ES-I3 (cell line): ENCODE data around the gene MAPKBP1.

Source experiments
- H3K36me3 ChIP-seq: 2 replicates; pipeline ENCODE4 v1.6.1; 2013; ENCODE audit warnings: mild to moderate bottlenecking, low read length, control low read depth, moderate library complexity; ENCODE audit not compliant: insufficient read depth
- H3K4me1 ChIP-seq: 2 replicates; pipeline ENCODE4 v1.6.1; 2013; ENCODE audit warnings: mild to moderate bottlenecking, control low read depth, low read length; ENCODE audit not compliant: insufficient read depth
- H3K9ac ChIP-seq: 2 replicates; pipeline ENCODE4 v1.6.1; 2013; ENCODE audit warnings: low read depth, mild to moderate bottlenecking, low read length, moderate library complexity
- H3K9me3 ChIP-seq: 2 replicates; pipeline ENCODE4 v1.6.1; 2013; ENCODE audit warnings: mild to moderate bottlenecking, low read length, moderate library complexity; ENCODE audit not compliant: control insufficient read depth, insufficient read depth

MAPKBP1 gene

GRCh38 chr15:41806291-41807181 lies 32.3 kb downstream of the MAPKBP1 start:
- peaks cover 22% of the 10 kb centered on the region for H3K4me1 ChIP-seq
- no peak overlapping the region for H3K9ac ChIP-seq
- no peaks in the 10 kb centered on the region for H3K36me3 ChIP-seq
- H3K9me3 ChIP-seq = peaks cover 3% of the 10 kb centered on the region; the same call in 1 of the 2 replicates

DNA sequence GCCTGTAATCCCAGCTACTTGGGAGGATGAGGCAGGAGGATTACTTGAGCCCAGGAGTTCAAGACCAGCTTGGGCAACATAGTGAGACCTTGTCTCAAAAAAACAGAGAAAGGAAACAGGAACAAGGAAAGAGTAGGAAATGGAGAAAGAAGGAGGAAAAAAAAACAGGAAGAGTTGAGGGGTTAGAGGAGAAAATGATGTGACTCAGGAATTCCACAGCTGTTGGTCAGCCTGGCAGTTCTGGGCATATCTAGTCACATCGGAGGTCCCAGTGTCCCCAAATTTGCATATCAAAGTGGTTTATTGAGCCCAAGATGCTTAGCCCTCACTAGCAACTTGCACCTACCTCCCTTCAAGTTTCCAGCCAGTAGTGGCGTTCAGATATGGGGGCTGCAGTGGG lies 34.8 kb downstream of the MAPKBP1 start:
- Histone ChIP-seq H3K9ac (no peak overlapping the region), H3K9me3 (no peaks in the 10 kb centered on the region), H3K4me1 (peaks cover 22% of the 10 kb centered on the region), H3K36me3 (no peaks in the 10 kb centered on the region)

GRCh38 chr15:41809526-41810220 lies 35.4 kb downstream of the MAPKBP1 start:
- H3K9me3 ChIP-seq = no peaks in the 10 kb centered on the region
- peaks cover 18% of the 10 kb centered on the region for H3K4me1 ChIP-seq
- H3K9ac ChIP-seq = no peak overlapping the region
- H3K36me3 ChIP-seq = no peaks in the 10 kb centered on the region

- Histone ChIP-seq H3K9ac (no peak overlapping the region), H3K4me1 (peaks cover 18% of the 10 kb centered on the region), H3K36me3 (no peaks in the 10 kb centered on the region), H3K9me3 (no peaks in the 10 kb centered on the region)
Observed at GRCh38 chr15:41810651-41811431, 36.6 kb downstream of the MAPKBP1 start.

DNA sequence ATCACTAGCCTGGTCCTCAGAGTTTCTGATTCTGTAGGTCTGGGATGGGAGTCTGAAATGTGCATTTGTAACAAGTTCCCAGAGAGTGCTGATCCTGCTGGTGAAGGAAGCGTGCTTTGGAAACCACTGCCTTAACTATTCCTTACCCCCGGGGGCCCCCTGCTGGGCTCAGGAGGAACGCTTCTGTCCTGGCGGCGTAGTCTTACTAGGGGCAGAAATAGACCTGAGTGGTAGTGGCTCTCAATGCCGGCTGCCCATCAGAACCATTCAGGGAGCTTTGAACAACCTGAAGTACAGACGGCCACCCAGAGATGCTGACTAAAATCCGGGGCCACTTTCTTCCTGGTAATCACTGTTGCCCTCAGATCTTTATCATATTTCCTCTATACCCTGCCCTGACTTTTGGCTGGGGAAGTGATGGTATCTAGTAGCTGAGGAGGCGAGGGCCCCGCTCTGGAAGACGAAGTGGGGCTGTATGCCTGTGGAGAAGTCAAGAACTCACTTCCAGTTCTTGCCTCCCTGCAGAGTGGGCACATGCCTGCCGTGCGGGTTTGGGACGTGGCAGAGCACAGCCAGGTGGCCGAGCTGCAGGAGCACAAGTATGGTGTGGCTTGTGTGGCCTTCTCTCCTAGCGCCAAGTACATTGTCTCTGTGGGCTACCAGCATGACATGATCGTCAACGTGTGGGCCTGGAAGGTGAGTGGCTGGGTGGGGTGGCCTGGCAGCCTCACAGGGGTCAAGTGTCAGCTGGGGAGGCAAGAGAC lies 37.3 kb downstream of the MAPKBP1 start:
- Histone ChIP-seq H3K9me3 (no peaks in the 10 kb centered on the region), H3K36me3 (no peaks in the 10 kb centered on the region), H3K9ac (no peak overlapping the region), H3K4me1 (peaks cover 14% of the 10 kb centered on the region)

- Histone ChIP-seq H3K9ac (no peak overlapping the region), H3K9me3 (no peaks in the 10 kb centered on the region), H3K4me1 (peaks cover 12% of the 10 kb centered on the region), H3K36me3 (no peaks in the 10 kb centered on the region)
Observed at GRCh38 chr15:41812820-41813375, 38.6 kb downstream of the MAPKBP1 start.

DNA sequence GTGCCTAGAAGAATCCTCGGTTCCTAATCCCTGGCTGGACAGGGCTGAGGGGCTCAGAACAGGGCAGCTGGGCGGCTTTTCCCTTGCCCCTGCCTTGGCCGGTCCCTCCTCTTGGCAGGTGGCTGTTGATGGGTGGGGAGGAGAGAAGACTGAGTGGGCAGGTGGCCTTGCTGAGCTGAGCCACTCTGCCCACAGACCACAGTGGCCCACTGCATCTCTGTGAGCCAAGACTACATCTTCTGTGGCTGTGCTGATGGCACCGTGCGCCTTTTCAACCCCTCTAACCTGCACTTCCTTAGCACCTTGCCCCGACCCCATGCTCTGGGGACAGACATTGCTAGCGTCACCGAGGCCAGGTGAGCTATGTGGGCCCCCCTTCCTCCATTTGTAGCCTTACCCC lies 39.1 kb downstream of the MAPKBP1 start:
- Histone ChIP-seq H3K9ac (no peak overlapping the region), H3K9me3 (no peaks in the 10 kb centered on the region), H3K36me3 (no peaks in the 10 kb centered on the region; the same call in 1 of the 2 replicates), H3K4me1 (peaks cover 12% of the 10 kb centered on the region)

DNA sequence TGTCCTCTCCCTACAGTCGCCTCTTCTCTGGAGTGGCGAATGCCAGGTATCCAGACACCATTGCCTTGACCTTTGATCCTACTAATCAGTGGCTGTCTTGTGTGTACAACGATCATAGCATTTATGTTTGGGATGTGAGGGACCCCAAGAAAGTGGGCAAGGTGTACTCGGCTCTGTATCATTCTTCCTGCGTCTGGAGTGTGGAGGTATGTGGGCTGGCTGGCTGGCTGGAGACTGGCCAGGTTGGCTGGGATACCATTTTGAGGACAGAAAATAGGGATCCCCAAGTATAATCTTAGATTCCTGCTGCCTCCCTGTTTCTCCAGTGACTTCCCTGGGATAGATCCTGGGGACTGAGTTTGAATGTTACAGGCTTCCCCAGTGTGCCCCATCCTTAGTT lies 40.2 kb downstream of the MAPKBP1 start:
- peaks cover 7% of the 10 kb centered on the region for H3K4me1 ChIP-seq
- no peak overlapping the region for H3K9ac ChIP-seq
- no peaks in the 10 kb centered on the region; the same call in 1 of the 2 replicates for H3K36me3 ChIP-seq
- H3K9me3 ChIP-seq = no peaks in the 10 kb centered on the region

DNA sequence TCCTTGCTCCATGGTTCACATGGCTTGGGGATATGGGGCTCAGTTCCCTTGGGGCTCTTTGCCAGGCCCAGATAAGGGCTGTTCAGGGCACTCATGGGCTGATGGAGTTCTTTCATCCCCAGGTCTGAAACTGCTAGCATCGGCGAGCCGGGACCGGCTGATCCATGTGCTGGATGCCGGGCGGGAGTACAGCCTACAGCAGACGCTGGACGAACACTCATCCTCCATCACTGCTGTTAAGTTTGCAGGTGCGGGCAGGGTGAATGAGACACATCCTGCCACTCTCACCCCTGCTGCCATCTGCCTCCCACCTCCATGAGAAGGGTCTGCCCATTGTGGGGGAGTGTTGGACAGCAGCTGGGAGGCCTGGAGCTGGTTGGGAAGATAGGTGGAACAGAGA lies 42.5 kb downstream of the MAPKBP1 start:
- Histone ChIP-seq H3K36me3 (no peaks in the 10 kb centered on the region; the same call in 1 of the 2 replicates), H3K9ac (no peak overlapping the region), H3K9me3 (no peaks in the 10 kb centered on the region), H3K4me1 (no peaks in the 10 kb centered on the region)

DNA sequence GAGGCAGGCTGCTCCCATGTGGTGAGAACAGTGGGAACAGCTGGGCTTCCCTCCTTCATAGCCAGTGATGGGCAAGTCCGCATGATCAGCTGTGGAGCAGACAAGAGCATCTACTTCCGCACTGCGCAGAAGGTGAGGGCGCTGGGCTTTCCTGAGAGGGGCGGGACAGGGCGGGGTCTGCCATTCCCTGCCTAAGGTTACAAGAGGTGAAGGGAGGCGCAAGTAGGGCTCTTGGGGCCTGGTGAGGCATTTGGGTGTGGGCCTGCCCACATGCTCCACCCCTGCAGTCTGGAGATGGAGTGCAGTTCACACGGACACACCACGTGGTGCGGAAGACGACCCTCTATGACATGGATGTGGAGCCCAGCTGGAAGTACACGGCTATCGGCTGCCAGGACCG lies 43.0 kb downstream of the MAPKBP1 start:
- Histone ChIP-seq H3K9ac (no peak overlapping the region), H3K9me3 (no peaks in the 10 kb centered on the region), H3K36me3 (no peaks in the 10 kb centered on the region; the same call in 1 of the 2 replicates), H3K4me1 (no peaks in the 10 kb centered on the region)

GRCh38 chr15:41817781-41818180 lies 43.5 kb downstream of the MAPKBP1 start:
- no peaks in the 10 kb centered on the region for H3K9me3 ChIP-seq
- no peak overlapping the region for H3K9ac ChIP-seq
- H3K4me1 ChIP-seq = no peaks in the 10 kb centered on the region
- no peaks in the 10 kb centered on the region; the same call in 1 of the 2 replicates for H3K36me3 ChIP-seq

DNA sequence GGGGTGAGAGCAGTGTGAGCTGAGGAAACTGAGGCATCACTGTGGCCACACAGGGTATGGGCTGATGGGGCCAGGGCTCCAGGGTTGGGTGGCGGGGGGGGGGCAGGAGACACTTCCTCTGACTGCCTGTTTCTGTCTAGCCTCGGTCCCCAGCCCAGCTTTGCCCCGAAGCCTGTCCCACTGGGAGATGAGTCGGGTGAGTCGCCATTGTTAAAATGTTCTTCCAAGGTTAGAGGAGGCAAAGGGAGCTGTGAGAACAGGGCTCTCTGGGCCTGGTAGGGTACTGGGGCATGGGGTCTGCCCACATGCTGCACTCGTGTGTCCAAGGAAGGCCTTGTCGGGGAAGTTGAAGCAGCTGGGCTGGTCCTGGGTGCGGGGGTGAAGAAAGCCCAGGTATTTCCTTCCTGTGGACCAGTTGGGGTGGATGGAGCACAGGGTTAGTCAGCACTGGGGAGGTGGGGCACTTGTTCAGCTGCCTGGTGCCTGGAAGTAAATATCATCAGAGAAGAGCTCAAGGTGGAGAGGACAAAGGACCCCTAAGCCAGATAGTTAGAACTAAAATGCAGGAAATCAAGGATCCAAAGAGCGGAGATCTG lies 45.3 kb downstream of the MAPKBP1 start:
- Histone ChIP-seq H3K4me1 (no peaks in the 10 kb centered on the region), H3K36me3 (no peaks in the 10 kb centered on the region; the same call in 1 of the 2 replicates), H3K9ac (no peak overlapping the region), H3K9me3 (no peaks in the 10 kb centered on the region)

DNA sequence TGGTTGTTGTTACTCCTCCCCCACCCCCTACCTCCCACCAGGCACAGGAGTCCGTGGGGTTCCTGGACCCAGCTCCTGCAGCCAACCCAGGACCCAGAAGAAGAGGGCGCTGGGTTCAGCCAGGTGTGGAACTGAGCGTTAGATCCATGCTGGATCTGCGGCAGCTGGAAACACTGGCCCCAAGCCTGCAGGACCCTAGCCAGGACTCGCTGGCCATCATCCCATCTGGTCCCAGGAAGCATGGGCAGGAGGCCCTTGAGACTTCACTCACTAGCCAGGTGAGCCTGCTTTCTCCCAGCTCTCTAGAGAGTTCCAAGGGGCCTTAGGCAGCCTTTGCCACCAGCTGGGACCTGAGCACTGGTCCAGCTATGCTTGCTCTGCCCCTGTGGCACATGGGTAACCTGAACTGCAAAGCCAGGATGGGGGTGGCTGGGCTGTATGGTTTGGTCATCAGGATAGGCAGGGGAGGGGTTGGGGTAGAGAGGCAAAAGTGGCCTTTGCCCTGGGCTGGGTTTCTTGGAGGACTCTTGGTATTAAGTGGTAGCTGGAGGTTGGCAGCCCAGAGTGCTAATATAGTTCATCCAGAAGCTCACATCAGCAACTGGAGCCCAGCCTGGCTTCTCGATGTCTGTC lies 46.6 kb downstream of the MAPKBP1 start:
- no peaks in the 10 kb centered on the region; the same call in 1 of the 2 replicates for H3K4me1 ChIP-seq
- H3K9me3 ChIP-seq = no peaks in the 10 kb centered on the region
- H3K9ac ChIP-seq = no peak overlapping the region
- no peaks in the 10 kb centered on the region; the same call in 1 of the 2 replicates for H3K36me3 ChIP-seq
